PC-9 (cell line): Measurements from ENCODE around the gene WDR77.

Experiments used
- CTCF ChIP-seq: fragments of 200-600 bp; sonication (generic); conservative IDR thresholded peaks from 2 replicates; pipeline ENCODE4 v1.6.1; 2017; ENCODE audit warnings: mixed run types, antibody characterized with exemption, mild to moderate bottlenecking, moderate library complexity
- EZH2 ChIP-seq: fragments of 200-600 bp; sonication (generic); IDR thresholded peaks from 2 replicates; pipeline ENCODE4 v1.8.0; 2017; ENCODE audit warnings: antibody characterized with exemption, low read depth

- TF ChIP-seq CTCF (no peak), EZH2 (no peak)
Observed at GRCh38 chr1:111490220-111490619, 41.2 kb upstream of the WDR77 start.
